ENCODE measurements around the gene PRKCZ.

Gene PRKCZ

DNA sequence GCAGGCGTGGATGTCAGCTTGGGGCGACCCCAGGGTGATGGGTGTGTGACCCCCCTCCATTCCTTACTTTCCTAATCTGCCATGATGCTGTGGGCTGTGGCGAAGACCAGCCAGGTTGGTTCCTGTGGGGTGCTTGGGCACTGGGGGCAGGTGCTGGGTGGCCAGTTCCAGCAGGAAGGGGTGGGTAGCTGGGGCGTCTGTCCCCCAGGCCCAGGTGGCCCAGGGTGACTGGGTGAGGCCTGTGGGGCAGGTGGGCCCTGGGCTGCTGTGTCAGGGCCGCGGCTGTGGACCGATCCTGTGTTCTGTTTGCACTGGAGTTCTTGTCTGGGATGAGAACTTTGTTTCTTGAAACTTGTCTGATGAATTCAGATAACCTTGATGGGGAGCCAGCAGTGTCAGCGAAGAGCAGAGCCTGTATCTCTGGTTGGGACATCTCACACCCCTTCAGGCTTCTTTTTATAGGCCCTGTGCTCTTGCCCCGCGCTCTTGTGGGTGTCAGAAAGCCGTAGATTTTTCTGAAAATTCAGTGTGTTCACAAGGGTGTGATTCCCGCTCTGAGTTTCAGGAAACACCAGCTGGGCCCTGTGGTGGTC lies 3.7 kb downstream of the PRKCZ start:
- TF ChIP-seq, protein P1, sequence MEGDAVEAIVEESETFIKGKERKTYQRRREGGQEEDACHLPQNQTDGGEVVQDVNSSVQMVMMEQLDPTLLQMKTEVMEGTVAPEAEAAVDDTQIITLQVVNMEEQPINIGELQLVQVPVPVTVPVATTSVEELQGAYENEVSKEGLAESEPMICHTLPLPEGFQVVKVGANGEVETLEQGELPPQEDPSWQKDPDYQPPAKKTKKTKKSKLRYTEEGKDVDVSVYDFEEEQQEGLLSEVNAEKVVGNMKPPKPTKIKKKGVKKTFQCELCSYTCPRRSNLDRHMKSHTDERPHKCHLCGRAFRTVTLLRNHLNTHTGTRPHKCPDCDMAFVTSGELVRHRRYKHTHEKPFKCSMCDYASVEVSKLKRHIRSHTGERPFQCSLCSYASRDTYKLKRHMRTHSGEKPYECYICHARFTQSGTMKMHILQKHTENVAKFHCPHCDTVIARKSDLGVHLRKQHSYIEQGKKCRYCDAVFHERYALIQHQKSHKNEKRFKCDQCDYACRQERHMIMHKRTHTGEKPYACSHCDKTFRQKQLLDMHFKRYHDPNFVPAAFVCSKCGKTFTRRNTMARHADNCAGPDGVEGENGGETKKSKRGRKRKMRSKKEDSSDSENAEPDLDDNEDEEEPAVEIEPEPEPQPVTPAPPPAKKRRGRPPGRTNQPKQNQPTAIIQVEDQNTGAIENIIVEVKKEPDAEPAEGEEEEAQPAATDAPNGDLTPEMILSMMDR (IDR thresholded peaks at IDR 0.05; ENCODE audit: unreplicated experiment in 3 of 3): no peak
- no peaks in the 10 kb centered on the region for H3K36me3 Mint-ChIP-seq (ENCODE audit: low read depth)

GRCh38 chr1:2054560-2054959 lies 4.3 kb downstream of the PRKCZ start:
- H3K4me3 Mint-ChIP-seq: peak overlapping the region in 1 of 3 experiments; percentile 7
- no peaks in the 10 kb centered on the region for H3K9me3 Mint-ChIP-seq
- no peak overlapping the region for H3K27ac Mint-ChIP-seq
- TF ChIP-seq, protein P1 (IDR thresholded peaks at IDR 0.05; ENCODE audit: unreplicated experiment in 3 of 3): no peak
- peaks cover 39% of the 10 kb centered on the region for H3K27me3 Mint-ChIP-seq (ENCODE audit: low read depth)
- no peaks in the 10 kb centered on the region for H3K4me1 Mint-ChIP-seq
- H3K36me3 Mint-ChIP-seq (ENCODE audit: low read depth): no peaks in the 10 kb centered on the region

More for the DNA sequence above, 3.7 kb downstream of the PRKCZ start:
- H3K27ac Mint-ChIP-seq: no peak overlapping the region
- H3K4me3 Mint-ChIP-seq: peak overlapping the region in 1 of 3 experiments; percentile 23
- no peaks in the 10 kb centered on the region for H3K9me3 Mint-ChIP-seq
- peaks cover 46% of the 10 kb centered on the region for H3K27me3 Mint-ChIP-seq (ENCODE audit: low read depth)
- no peaks in the 10 kb centered on the region for H3K4me1 Mint-ChIP-seq

- Mint-ChIP-seq H3K9me3 (no peaks in the 10 kb centered on the region), H3K27ac (no peak overlapping the region), H3K4me1 (no peaks in the 10 kb centered on the region), H3K36me3 (ENCODE audit: low read depth) (no peaks in the 10 kb centered on the region), H3K27me3 (ENCODE audit: low read depth) (peaks cover 31% of the 10 kb centered on the region), H3K4me3 (no peak overlapping the region)
- TF ChIP-seq, protein P1 (IDR thresholded peaks at IDR 0.05; ENCODE audit: unreplicated experiment in 3 of 3): no peak
Observed at GRCh38 chr1:2055911-2056575, 5.8 kb downstream of the PRKCZ start.

GRCh38 chr1:2056955-2057590 lies 6.9 kb downstream of the PRKCZ start:
- H3K4me3 Mint-ChIP-seq: no peak overlapping the region
- H3K4me1 Mint-ChIP-seq: no peaks in the 10 kb centered on the region
- H3K27me3 Mint-ChIP-seq (ENCODE audit: low read depth): peaks cover 22% of the 10 kb centered on the region
- H3K9me3 Mint-ChIP-seq: no peaks in the 10 kb centered on the region
- H3K27ac Mint-ChIP-seq: no peak overlapping the region
- peaks cover under 1% of the 10 kb centered on the region for H3K36me3 Mint-ChIP-seq (ENCODE audit: low read depth)
- TF ChIP-seq, protein P1 (IDR thresholded peaks at IDR 0.05; ENCODE audit: unreplicated experiment in 3 of 3): no peak

- H3K9me3 Mint-ChIP-seq: peaks cover 9% of the 10 kb centered on the region
- H3K4me3 Mint-ChIP-seq: no peak overlapping the region
- H3K36me3 Mint-ChIP-seq (ENCODE audit: low read depth): peaks cover 19% of the 10 kb centered on the region
- no peak overlapping the region for H3K27ac Mint-ChIP-seq
- peaks cover 1% of the 10 kb centered on the region for H3K27me3 Mint-ChIP-seq (ENCODE audit: low read depth)
- TF ChIP-seq, protein P1 (IDR thresholded peaks at IDR 0.05; ENCODE audit: unreplicated experiment in 3 of 3): no peak
- H3K4me1 Mint-ChIP-seq: no peaks in the 10 kb centered on the region
Observed at GRCh38 chr1:2059290-2059953, 9.2 kb downstream of the PRKCZ start.
